GM13976 (cell line): ENCODE results near the gene FUZ.

Experiments used
- DNase-seq: peaks from one replicate; pipeline ENCODE4 v3.0.0; 2012; ENCODE audit warnings: low spot score
- in situ Hi-C: fragments of 300-500 bp; cut with MboI; formaldehyde crosslinking; loops from one replicate; pipeline ENCODE4 v1.12.0; 2022; ENCODE audit warnings: low sequenced_read_pairs, mixed read lengths, inconsistent platforms; ENCODE audit not compliant: unreplicated experiment
- TF ChIP-seq, protein P1 (sequence below): IDR thresholded peaks from 2 replicates; pipeline ENCODE4 v1.5.1; 2012; ENCODE audit warnings: borderline replicate concordance, mild to moderate bottlenecking; ENCODE audit not compliant: insufficient read depth; ENCODE audit errors: extremely low read depth, missing control alignments, control extremely low read depth

The FUZ gene

DNA sequence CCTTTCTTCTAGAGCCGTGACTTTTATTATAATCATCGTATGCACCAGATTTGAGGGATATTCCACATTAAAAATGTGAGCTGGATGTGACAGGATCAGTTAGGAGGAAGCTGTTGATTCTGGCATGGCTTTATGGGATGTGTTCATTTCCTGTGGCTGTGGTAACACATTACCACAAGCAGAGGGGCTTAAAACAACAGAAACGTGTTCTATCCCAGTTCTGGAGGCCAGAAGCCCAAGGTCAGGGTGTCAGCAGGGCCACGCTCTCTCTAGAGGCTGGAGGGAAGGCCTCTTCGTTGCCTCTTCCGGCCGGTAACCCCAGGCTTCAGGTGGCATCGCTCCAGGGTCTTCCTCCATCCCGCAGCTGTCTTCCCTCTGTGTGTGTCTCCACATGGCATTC is 19.5 kb upstream of the FUZ start:
- TF ChIP-seq, protein P1, sequence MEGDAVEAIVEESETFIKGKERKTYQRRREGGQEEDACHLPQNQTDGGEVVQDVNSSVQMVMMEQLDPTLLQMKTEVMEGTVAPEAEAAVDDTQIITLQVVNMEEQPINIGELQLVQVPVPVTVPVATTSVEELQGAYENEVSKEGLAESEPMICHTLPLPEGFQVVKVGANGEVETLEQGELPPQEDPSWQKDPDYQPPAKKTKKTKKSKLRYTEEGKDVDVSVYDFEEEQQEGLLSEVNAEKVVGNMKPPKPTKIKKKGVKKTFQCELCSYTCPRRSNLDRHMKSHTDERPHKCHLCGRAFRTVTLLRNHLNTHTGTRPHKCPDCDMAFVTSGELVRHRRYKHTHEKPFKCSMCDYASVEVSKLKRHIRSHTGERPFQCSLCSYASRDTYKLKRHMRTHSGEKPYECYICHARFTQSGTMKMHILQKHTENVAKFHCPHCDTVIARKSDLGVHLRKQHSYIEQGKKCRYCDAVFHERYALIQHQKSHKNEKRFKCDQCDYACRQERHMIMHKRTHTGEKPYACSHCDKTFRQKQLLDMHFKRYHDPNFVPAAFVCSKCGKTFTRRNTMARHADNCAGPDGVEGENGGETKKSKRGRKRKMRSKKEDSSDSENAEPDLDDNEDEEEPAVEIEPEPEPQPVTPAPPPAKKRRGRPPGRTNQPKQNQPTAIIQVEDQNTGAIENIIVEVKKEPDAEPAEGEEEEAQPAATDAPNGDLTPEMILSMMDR, result no peak
- DNase-seq, result no peak
- in situ Hi-C loops, result no loop called here

DNA sequence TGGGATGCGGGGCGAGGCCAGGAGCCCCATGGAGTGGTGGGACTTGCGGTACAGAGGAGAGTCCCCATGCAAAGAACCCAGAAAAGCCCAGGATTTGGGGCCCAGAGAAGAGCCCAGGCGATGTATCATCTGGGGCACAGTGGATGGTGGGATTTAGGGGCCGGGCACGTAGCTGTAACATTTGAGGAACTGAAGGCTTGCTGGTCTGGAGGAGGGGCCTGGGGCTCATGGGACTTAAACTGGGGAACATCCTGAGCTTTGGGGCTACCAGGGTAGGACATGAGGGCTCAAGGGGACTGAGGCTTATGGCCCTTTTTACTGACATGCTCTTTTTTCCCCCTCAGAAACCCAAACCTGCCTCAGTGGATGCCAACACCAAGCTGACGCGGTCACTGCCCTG is 18.5 kb upstream of the FUZ start:
- TF ChIP-seq, protein P1, result no peak
- no peak for DNase-seq
- in situ Hi-C loops, result no loop called here

DNA sequence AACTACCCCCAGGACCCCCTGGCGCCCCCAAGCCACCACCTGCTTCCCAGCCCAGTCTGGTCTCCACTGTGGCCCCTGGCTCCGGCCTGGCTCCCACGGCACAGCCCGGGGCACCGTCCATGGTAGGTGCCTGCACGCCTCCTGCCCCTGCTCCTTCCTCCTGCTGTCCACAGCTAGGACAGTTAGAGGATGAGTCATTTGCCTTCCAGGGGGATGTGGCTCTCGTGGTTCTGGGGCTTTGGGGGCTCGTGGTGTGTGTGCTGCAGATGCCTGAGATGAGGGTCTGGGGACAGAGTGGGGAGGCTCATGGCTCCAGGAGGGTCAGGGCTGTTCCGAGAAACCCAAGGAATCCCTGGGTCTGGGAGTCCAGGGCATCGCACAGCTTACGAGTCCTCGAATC is 17.7 kb upstream of the FUZ start:
- DNase-seq, result no peak
- in situ Hi-C loops, result no loop called here
- TF ChIP-seq, protein P1, result no peak

DNA sequence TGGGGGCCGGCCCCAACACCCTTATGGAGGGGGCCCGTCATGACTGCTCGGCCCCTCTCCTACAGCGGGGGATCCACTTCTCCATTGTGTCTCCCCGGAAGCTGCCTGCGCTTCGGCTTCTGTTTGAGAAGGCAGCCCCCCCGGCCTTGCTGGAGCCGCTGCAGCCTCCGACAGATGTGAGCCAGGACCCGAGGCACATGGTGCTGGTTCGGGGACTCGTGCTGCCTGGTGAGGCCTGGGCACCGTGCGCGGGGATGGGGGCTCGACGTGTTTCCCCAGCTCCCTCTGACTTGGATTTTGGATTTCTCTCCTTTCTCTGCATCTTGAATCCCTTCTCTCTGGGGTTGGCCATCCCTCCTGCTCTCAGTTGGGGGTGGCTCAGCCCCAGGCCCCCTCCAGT is 16.6 kb upstream of the FUZ start:
- DNase-seq, result no peak
- TF ChIP-seq, protein P1, result no peak
- in situ Hi-C loops, result no loop called here

DNA sequence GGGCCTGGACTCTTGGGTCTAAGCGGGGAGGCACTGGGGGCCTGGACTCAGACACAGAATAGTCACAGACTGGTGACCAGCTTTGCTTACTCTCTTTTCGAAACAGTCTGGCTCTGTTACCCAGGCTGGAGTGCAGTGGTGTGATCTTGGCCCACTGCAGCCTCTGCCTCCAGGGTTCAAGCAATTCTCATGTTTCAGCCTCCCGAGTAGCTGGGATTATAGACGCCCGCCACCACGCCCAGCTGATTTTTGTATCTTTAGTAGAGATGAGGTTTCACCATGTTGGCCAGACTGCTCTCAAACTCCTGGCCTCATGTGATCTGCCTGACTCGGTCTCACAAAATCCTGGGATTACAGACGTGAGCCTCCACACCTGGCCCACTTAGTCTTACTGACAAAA is 16.1 kb upstream of the FUZ start:
- no peak for DNase-seq
- in situ Hi-C loops, result no loop called here
- TF ChIP-seq, protein P1, result no peak

DNA sequence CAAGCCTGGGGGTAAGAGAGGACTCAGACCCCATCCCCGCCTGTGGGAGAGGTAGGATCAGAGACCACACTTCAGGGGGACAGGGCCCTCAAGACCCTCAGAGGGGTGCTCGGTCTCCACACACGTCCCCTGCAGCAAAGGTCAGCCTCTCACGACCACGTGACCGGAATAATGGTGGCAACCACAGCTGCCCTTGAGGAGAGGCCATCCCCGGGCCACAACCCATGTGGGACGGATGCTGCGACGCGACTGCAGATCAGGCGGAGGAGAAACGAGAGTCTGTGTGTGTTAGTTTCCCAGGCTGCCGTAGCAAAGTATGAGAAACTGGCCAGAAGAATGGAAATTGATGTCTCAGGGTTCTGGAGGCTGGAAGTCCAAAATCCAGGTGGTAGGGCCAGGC is 13.9 kb upstream of the FUZ start:
- in situ Hi-C loops, result no loop called here
- TF ChIP-seq, protein P1, result no peak

DNA sequence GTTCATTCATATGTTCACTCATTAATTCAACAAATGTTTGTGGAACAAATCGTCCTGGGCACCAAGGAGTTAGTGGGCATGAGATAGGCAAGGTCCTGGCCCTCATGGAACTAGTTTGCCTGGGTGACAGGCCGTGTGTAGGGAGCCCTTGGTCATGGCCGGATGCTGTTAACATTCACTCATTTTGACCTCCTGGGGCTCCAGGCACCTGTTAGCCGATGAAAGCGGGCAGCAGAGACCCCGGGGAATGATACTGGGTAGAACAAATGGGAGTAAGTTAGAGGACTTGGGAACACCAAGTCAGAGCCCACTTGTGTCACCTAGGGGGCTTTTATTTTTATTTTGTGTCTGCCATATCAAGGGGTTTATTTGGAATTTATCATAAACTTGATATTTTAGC is 11.6 kb upstream of the FUZ start:
- in situ Hi-C loops, result no loop called here
- TF ChIP-seq, protein P1, result no peak
- no peak for DNase-seq

More for the DNA sequence above, 13.9 kb upstream of the FUZ start:
- DNase-seq, result no peak
